ENCODE results near the gene VPS4A. TPM values are rescaled to one million over a fixed set of nuclear protein-coding genes. Genes with fewer than 3 reads are reported as not detected.

The VPS4A gene
- total and polyA plus RNA-seq, 2 donors (not counting 1 experiment from before 2014, with no cell fraction given), result 33.1 to 43.8 TPM

DNA sequence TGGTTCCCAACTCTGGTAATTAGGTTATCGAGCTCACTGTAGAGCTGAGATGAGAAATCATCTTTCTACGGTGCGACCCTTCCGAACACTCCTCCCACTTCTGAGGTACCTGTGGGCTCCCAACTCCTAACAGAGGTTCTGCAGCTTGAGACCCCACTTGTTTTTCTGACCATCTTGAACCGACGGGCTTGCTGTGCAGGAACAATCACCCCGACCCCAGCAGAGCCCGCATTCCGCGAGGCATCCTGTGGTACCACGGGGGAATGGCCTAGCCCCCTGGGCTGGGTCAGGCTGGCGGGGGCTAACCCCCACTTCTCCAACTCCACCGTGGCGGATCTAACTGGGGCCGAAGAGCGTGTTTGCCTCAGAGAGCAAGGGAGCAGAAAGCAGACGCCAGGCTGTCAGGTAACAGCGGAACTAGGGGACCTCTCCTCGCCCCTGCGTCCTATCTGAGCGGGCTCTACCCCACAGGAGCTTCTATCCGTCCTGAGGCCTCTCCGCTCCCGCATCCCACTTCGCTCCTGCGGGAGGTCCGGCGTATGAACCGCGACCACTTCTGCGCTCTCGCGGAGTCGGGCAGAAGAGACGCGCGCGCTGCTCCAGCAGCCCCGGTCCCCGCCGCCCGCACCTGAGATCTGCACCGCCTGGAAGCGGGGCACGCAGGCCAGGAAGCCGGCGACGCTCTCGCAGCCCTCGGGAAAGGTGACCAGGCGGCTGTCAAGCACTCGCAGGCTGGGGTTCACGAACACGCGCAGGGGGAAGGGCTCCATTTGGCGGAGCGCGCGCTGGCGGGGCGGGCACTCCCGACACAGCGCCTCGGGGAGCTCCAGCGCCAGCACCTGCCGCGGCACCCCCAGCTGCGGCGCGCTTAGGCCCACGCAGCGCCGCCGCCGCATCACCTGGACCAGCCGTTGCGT lies 18.5 kb downstream of the VPS4A start:
- peak; percentile 21 for ATAC-seq (ENCODE audit: low read depth)
- Histone ChIP-seq H3K4me1 (ENCODE audit: control insufficient read depth in 2 of 2, insufficient read depth in 2 of 2, low read length in 2 of 2) (peaks cover 15 to 32% of the 10 kb centered on the region in 2 donors), H3K9ac (ENCODE audit: low read length) (peak overlapping the region; percentile 78), H3K9me3 (ENCODE audit: control extremely low read depth in 1 of 3, control insufficient read depth in 2 of 3, insufficient read depth in 1 of 3, low read length in 2 of 3) (no peaks in the 10 kb centered on the region), H3K4me3 (ENCODE audit: control extremely low read depth in 1 of 5, extremely low read depth in 1 of 5, insufficient read depth in 1 of 5, low read depth in 2 of 5, low read length in 4 of 5) (peak overlapping the region in 4 of 5 experiments; percentile 64 to 88 (median 74)), H3K79me2 (ENCODE audit: control insufficient read depth, insufficient read depth, low read length) (peaks cover 74% of the 10 kb centered on the region), H3K27ac (ENCODE audit: low read length in 2 of 2) (peak overlapping the region in 1 of 2 donors; percentile 88), H3K4me2 (replicated peaks; ENCODE audit: low read depth, low read length, poor library complexity, severe bottlenecking) (peak overlapping the region; percentile 83), H4K20me1 (ENCODE audit: control insufficient read depth, insufficient read depth, low read length, poor library complexity, severe bottlenecking) (peaks cover 31% of the 10 kb centered on the region), H3K27me3 (replicated peaks in 1 of 4; ENCODE audit: control extremely low read depth in 1 of 4, control insufficient read depth in 3 of 4, insufficient read depth in 4 of 4, low read length in 3 of 4) (no peaks in the 10 kb centered on the region), H2AFZ (ENCODE audit: insufficient read depth, low read depth, low read length, poor library complexity, severe bottlenecking) (peak overlapping the region; percentile 98), H3K36me3 (replicated peaks in 1 of 2; ENCODE audit: control extremely low read depth in 1 of 2, control insufficient read depth in 1 of 2, extremely low read depth in 1 of 2, insufficient read depth in 2 of 2, low read length in 1 of 2) (peaks cover 1 to 50% of the 10 kb centered on the region in 2 experiments)
- H3K4me3 Mint-ChIP-seq, result peak overlapping the region; percentile 76
- ChIA-PET POLR2A (interaction anchor here (2.5 kb wide), 1 partner anchor 9 kb away, joined by 11 read pairs; the partner anchor contains the start of genes COG8 and NIP7), CTCF (interaction anchor here (0.8 to 1.7 kb wide), 6 partner anchors 9 to 809 kb away, joined by 3 to 7 read pairs (median 4); partner anchors contain the start of genes COG8 and NIP7)
- intact Hi-C loops (cut with micrococcal nuclease), result loop anchor here (1.0 to 2.0 kb wide), 5 partner anchors 10 to 235 kb away; partner anchors contain the start of genes COG8, CYB5B, NFAT5 and NIP7
- 11% methylated on average over 77 of the region's 77 CpGs for WGBS (ENCODE audit: insufficient coverage)
- H3K27ac Mint-ChIP-seq, result peak overlapping the region; percentile 72
- no peaks in the 10 kb centered on the region for H3K27me3 Mint-ChIP-seq
- no peak for DNase-seq
- H3K4me1 Mint-ChIP-seq, result peaks cover 39% of the 10 kb centered on the region
- H3K9me3 Mint-ChIP-seq (ENCODE audit: insufficient read depth), result no peaks in the 10 kb centered on the region
- no peak for TF ChIP-seq EZH2 (IDR thresholded peaks at IDR 0.05; ENCODE audit: borderline replicate concordance, insufficient read depth, low read depth, low read length, poor library complexity, severe bottlenecking)
- TF ChIP-seq, protein P1, sequence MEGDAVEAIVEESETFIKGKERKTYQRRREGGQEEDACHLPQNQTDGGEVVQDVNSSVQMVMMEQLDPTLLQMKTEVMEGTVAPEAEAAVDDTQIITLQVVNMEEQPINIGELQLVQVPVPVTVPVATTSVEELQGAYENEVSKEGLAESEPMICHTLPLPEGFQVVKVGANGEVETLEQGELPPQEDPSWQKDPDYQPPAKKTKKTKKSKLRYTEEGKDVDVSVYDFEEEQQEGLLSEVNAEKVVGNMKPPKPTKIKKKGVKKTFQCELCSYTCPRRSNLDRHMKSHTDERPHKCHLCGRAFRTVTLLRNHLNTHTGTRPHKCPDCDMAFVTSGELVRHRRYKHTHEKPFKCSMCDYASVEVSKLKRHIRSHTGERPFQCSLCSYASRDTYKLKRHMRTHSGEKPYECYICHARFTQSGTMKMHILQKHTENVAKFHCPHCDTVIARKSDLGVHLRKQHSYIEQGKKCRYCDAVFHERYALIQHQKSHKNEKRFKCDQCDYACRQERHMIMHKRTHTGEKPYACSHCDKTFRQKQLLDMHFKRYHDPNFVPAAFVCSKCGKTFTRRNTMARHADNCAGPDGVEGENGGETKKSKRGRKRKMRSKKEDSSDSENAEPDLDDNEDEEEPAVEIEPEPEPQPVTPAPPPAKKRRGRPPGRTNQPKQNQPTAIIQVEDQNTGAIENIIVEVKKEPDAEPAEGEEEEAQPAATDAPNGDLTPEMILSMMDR (IDR thresholded peaks at IDR 0.05), result no peak

All from B cell (primary cell).